ENCODE measurements around the gene ZNF841. TPM values are rescaled to one million over a fixed set of nuclear protein-coding genes. Genes with fewer than 3 reads are reported as not detected.
A peak's percentile ranks its signal among the peaks of the same experiment; 100 is the strongest.

The ZNF841 gene
- total and polyA plus RNA-seq, 2 of the 8 experiments (the other 6 are each of a cell fraction or from before 2014, with no cell fraction given): 4.1 to 17.9 TPM

- no peak for TF ChIP-seq KDM5A (IDR thresholded peaks at IDR 0.05; ENCODE audit: low read length)
- TF ChIP-seq POLR2A (IDR thresholded peaks at IDR 0.05; ENCODE audit: control extremely low read depth in 1 of 2, low read depth in 2 of 2, low read length in 2 of 2): peak; percentile 64 to 77
- TF ChIP-seq ATF2 (IDR thresholded peaks at IDR 0.05; ENCODE audit: low read length): no peak
- no peak for TF ChIP-seq GABPA (IDR thresholded peaks at IDR 0.05; ENCODE audit: borderline replicate concordance, insufficient read depth, low read length)
- no peak for TF ChIP-seq ZNF274 (IDR thresholded peaks at IDR 0.05; ENCODE audit: borderline replicate concordance, extremely low read depth, low read length)
- TF ChIP-seq HDAC6 (IDR thresholded peaks at IDR 0.05; ENCODE audit: low read depth, low read length): no peak
Measured at GRCh38 chr19:52095172-52096014, at the start of gene ZNF841 (continued).

All from H1 (cell line).